OCI-LY7 (cell line): ENCODE measurements around the gene ANKRD39. TPM values are rescaled to one million over a fixed set of nuclear protein-coding genes. Genes with fewer than 3 reads are reported as not detected.
A peak's percentile ranks its signal among the peaks of the same experiment; 100 is the strongest.

Source experiments
- BruUV-seq: library from RNA; stranded (reverse); fragments of 400-500 nt; replicated peaks from 2 replicates; lab custom pipeline; 2021; lab: Mats Ljungman, UMichigan
- CTCF ChIA-PET: fragments of 300-600 bp; sonication (Branson Sonifier 250); formaldehyde crosslinking; loops from one replicate; lab custom pipeline; 2022; ENCODE audit warnings: antibody characterized with exemption; ENCODE audit not compliant: unreplicated experiment; lab: Charles Lee
- POLR2A ChIA-PET: fragments of 300-600 bp; sonication (Branson Sonifier 250); formaldehyde crosslinking; loops from one replicate; lab custom pipeline; 2022; ENCODE audit warnings: antibody characterized with exemption; lab: Charles Lee
- DNase-seq: peaks from one replicate; pipeline ENCODE4 v3.0.0-alpha.2; 2015; ENCODE audit warnings: low spot score
- H2AFZ ChIP-seq: fragments of 200-600 bp; sonication (generic), shearing (Covaris generic); 2 replicates; pipeline ENCODE4 v1.6.1; 2014; ENCODE audit warnings: mild to moderate bottlenecking, antibody characterized with exemption, low read length, moderate library complexity
- H3K27ac ChIP-seq: fragments of 200-600 bp; sonication (generic); 2 replicates; pipeline ENCODE4 v1.5.1; 2014; ENCODE audit warnings: mixed run types, low read depth, mild to moderate bottlenecking, moderate library complexity, low read length, inconsistent platforms; ENCODE audit not compliant: poor library complexity, severe bottlenecking
- H3K36me3 ChIP-seq: fragments of 200-600 bp; sonication (generic); 2 replicates; pipeline ENCODE4 v1.6.1; 2014; ENCODE audit warnings: mild to moderate bottlenecking, antibody characterized with exemption, low read length, moderate library complexity, mixed read lengths; ENCODE audit not compliant: insufficient read depth
- H3K4me1 ChIP-seq: fragments of 200-600 bp; sonication (generic); 2 replicates; pipeline ENCODE4 v1.5.1; 2014; ENCODE audit warnings: mild to moderate bottlenecking, low read length; ENCODE audit not compliant: insufficient read depth, poor library complexity, severe bottlenecking
- H3K4me2 ChIP-seq: fragments of 200-600 bp; sonication (generic); 2 replicates; pipeline ENCODE4 v1.6.1; 2014; ENCODE audit warnings: mild to moderate bottlenecking, low read length
- H3K4me3 ChIP-seq: fragments of 200-600 bp; sonication (generic); 2 replicates; pipeline ENCODE4 v1.5.1; 2014; ENCODE audit warnings: mild to moderate bottlenecking, low read depth, low read length; ENCODE audit not compliant: poor library complexity, severe bottlenecking
- H3K79me2 ChIP-seq: fragments of 200-600 bp; sonication (generic); 2 replicates; pipeline ENCODE4 v1.6.1; 2016; ENCODE audit warnings: low read depth, mild to moderate bottlenecking, low read length, moderate library complexity, mixed read lengths; ENCODE audit not compliant: insufficient read depth
- H3K9me2 ChIP-seq: fragments of 200-600 bp; sonication (generic); 2 replicates; pipeline ENCODE4 v1.6.1; 2016; ENCODE audit warnings: mild to moderate bottlenecking, low read length, mixed read lengths; ENCODE audit not compliant: insufficient read depth
- H3K9me3 ChIP-seq: fragments of 200-600 bp; sonication (generic); 2 replicates; pipeline ENCODE4 v1.6.1; 2014; ENCODE audit warnings: mild to moderate bottlenecking, mixed run types, low read length, mixed read lengths
- H4K20me1 ChIP-seq: fragments of 200-600 bp; sonication (generic); 2 replicates; pipeline ENCODE4 v1.6.1; 2014; ENCODE audit warnings: mild to moderate bottlenecking, antibody characterized with exemption, low read length, moderate library complexity, mixed read lengths; ENCODE audit not compliant: insufficient read depth
- CTCF ChIP-seq: fragments of 200-600 bp; sonication (generic); conservative IDR thresholded peaks from 2 replicates; pipeline ENCODE4 v1.5.1; 2014; ENCODE audit warnings: mild to moderate bottlenecking, antibody characterized with exemption, low read length, moderate library complexity, mixed read lengths
- EZH2phosphoT487 ChIP-seq: fragments of 200-600 bp; sonication (generic); IDR thresholded peaks from 2 replicates; pipeline ENCODE4 v1.6.1; 2018; ENCODE audit warnings: low read depth, borderline replicate concordance, mild to moderate bottlenecking, mixed run types, antibody characterized with exemption, low read length, moderate library complexity, mixed read lengths
- intact Hi-C: fragments of 100-400 bp; cut with micrococcal nuclease; formaldehyde crosslinking; loops from one replicate; pipeline ENCODE4 v1.10.0; 2022; ENCODE audit not compliant: unreplicated experiment
- total RNA-seq, 2 experiments: library from RNA; depleted of rRNA in 1 of 2; stranded (reverse); fragments of >200 nt in 1 of 2; shearing (Covaris generic) in 1 of 2; gene quantifications; 2 replicates each; pipeline ENCODE4 v1.2.3, GENCODE V29; 2014 to 2022

Gene ANKRD39
- total RNA-seq, 2 experiments from 2014 or later = 22.2 to 24.1 TPM

GRCh38 chr2:96819876-96820511, 37.8 kb downstream of the ANKRD39 start:
- no peak overlapping the region for H3K27ac ChIP-seq
- no TSS peak for BruUV-seq
- H2AFZ ChIP-seq = no peak overlapping the region
- DNase-seq = no peak
- no peaks in the 10 kb centered on the region for H3K9me2 ChIP-seq
- H3K4me2 ChIP-seq = peak overlapping the region; percentile 81; the same call in 1 of the 2 replicates
- no peak overlapping the region for H3K4me3 ChIP-seq
- H3K36me3 ChIP-seq = peaks cover 45% of the 10 kb centered on the region; the same call in 1 of the 2 replicates
- ChIA-PET CTCF (no interaction called here), POLR2A (interaction anchor here (1.3 kb wide), 1 partner anchor 16 kb away, joined by 3 read pairs; no protein-coding TSS in a partner anchor)
- intact Hi-C loops = loop anchor here (5.0 kb wide), 2 partner anchors 58 to 292 kb away; partner anchors contain the start of genes ANKRD36 and CNNM4
- TF ChIP-seq EZH2phosphoT487 (no peak), CTCF (0 out of 2 replicates have a peak, but pooled peaks have one; percentile 39)
- H3K4me1 ChIP-seq = peaks cover 44% of the 10 kb centered on the region
- no peaks in the 10 kb centered on the region for H3K9me3 ChIP-seq
- peaks cover 25% of the 10 kb centered on the region; the same call in 1 of the 2 replicates for H3K79me2 ChIP-seq
- peaks cover 16% of the 10 kb centered on the region for H4K20me1 ChIP-seq

- H3K4me1 ChIP-seq = peaks cover 46% of the 10 kb centered on the region
- no peaks in the 10 kb centered on the region for H3K9me3 ChIP-seq
- peaks cover 41% of the 10 kb centered on the region; the same call in 1 of the 2 replicates for H3K36me3 ChIP-seq
- no peak overlapping the region for H3K27ac ChIP-seq
- CTCF ChIA-PET = interaction anchor here (0.6 kb wide), 1 partner anchor 114 kb away, joined by 12 read pairs; no protein-coding TSS in a partner anchor
- H2AFZ ChIP-seq = no peak overlapping the region
- peak overlapping the region; percentile 27 for H3K4me3 ChIP-seq
- POLR2A ChIA-PET = no interaction called here
- no peak for TF ChIP-seq EZH2phosphoT487
- no peak for TF ChIP-seq CTCF
- peak overlapping the region; percentile 81 for H3K4me2 ChIP-seq
- no peaks in the 10 kb centered on the region for H3K9me2 ChIP-seq
- no peak for DNase-seq
- H3K79me2 ChIP-seq = peaks cover 25% of the 10 kb centered on the region; the same call in 1 of the 2 replicates
- H4K20me1 ChIP-seq = peaks cover 16% of the 10 kb centered on the region
- BruUV-seq = no TSS peak
- intact Hi-C loops = loop anchor here (5.0 kb wide), 2 partner anchors 57 to 293 kb away; partner anchors contain the start of genes ANKRD36 and CNNM4
These were observed 38.5 kb downstream of the ANKRD39 start for GRCh38 chr2:96819128-96819875.
